MM.1S (cell line): ENCODE data around the gene ZNHIT3.

Source experiments
- DNase-seq: peaks from one replicate; pipeline ENCODE4 v3.0.0-alpha.2; 2015
- H2AFZ ChIP-seq: fragments of 300-600 bp; sonication (generic); 2 replicates; pipeline ENCODE4 v1.6.0; 2016; ENCODE audit warnings: antibody characterized with exemption, low read length
- H3F3A ChIP-seq: fragments of 300-600 bp; sonication (generic); 2 replicates; pipeline ENCODE4 v1.6.1; 2016; ENCODE audit warnings: mild to moderate bottlenecking, antibody characterized with exemption, low read length, moderate library complexity, mixed read lengths; ENCODE audit not compliant: insufficient read depth
- H3K27ac ChIP-seq: fragments of 300-600 bp; sonication (generic); 2 replicates; pipeline ENCODE4 v1.5.1; 2016; ENCODE audit warnings: mild to moderate bottlenecking, low read length
- H3K27me3 ChIP-seq: fragments of 300-600 bp; sonication (generic); replicated peaks from 2 replicates; pipeline ENCODE4 v1.6.0; 2016; ENCODE audit warnings: low read length; ENCODE audit not compliant: insufficient read depth
- H3K36me3 ChIP-seq: fragments of 300-600 bp; sonication (generic); replicated peaks from 2 replicates; pipeline ENCODE4 v1.6.1; 2016; ENCODE audit warnings: mild to moderate bottlenecking, low read length, mixed read lengths; ENCODE audit not compliant: insufficient read depth
- H3K4me1 ChIP-seq: fragments of 300-600 bp; sonication (generic); 2 replicates; pipeline ENCODE4 v1.6.1; 2016; ENCODE audit warnings: low read length, mixed read lengths
- H3K4me2 ChIP-seq: fragments of 300-600 bp; sonication (generic); 2 replicates; pipeline ENCODE4 v1.6.0; 2016; ENCODE audit warnings: low read depth, low read length
- H3K4me3 ChIP-seq: fragments of 300-600 bp; sonication (generic); 2 replicates; pipeline ENCODE4 v1.5.1; 2016; ENCODE audit warnings: low read length, mixed read lengths
- H3K79me2 ChIP-seq: fragments of 300-600 bp; sonication (generic); 2 replicates; pipeline ENCODE4 v1.6.1; 2016; ENCODE audit warnings: mixed run types, low read length, mixed read lengths
- H3K9ac ChIP-seq: fragments of 300-600 bp; sonication (generic); 2 replicates; pipeline ENCODE4 v1.6.1; 2016; ENCODE audit warnings: low read length, mixed read lengths
- H3K9me2 ChIP-seq: fragments of 300-600 bp; sonication (generic); replicated peaks from 2 replicates; pipeline ENCODE4 v1.6.1; 2016; ENCODE audit warnings: mild to moderate bottlenecking, low read length, mixed read lengths; ENCODE audit not compliant: insufficient read depth
- H3K9me3 ChIP-seq: fragments of 300-600 bp; sonication (generic); replicated peaks from 2 replicates; pipeline ENCODE4 v1.6.1; 2016; ENCODE audit warnings: mild to moderate bottlenecking, low read length, mixed read lengths; ENCODE audit not compliant: insufficient read depth
- H4K20me1 ChIP-seq: fragments of 300-600 bp; sonication (generic); 2 replicates; pipeline ENCODE4 v1.6.1; 2016; ENCODE audit warnings: mild to moderate bottlenecking, low read length, moderate library complexity, mixed read lengths; ENCODE audit not compliant: insufficient read depth
- EZH2 ChIP-seq: fragments of 300-600 bp; sonication (generic); optimal IDR thresholded peaks from 2 replicates; pipeline ENCODE3; 2017; ENCODE audit warnings: low read depth, mild to moderate bottlenecking, antibody characterized with exemption, low read length, mixed read lengths
- EZH2phosphoT487 ChIP-seq: fragments of 300-600 bp; sonication (generic); IDR thresholded peaks from 2 replicates; pipeline ENCODE4 v1.6.1; 2018; ENCODE audit warnings: antibody characterized with exemption, low read length
- TF ChIP-seq, protein P1 (sequence below): fragments of 300-600 bp; sonication (generic); IDR thresholded peaks from 2 replicates; pipeline ENCODE4 v1.5.1; 2016; ENCODE audit warnings: antibody characterized with exemption, low read length, mixed read lengths

Gene ZNHIT3

DNA sequence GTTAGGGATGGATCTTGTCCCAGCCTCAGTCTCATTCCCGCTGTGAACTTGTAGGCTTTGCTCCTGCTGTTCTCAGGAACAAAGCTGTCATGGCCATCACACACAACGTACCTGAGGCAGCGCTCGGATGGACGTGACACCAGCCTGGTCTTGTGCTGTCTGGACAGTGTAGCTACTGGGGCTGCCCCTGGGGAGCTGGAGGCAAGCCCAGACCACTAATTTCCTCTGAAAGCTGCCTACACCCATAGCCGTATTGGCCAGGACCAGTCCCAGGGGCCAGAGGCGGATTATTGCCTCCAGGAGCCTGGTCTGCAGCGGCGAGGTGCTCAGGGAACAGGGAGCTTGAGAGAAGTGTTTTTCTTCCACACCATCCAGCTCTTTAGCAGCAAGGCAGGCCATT lies 11.7 kb downstream of the ZNHIT3 start:
- no peaks in the 10 kb centered on the region for H3K9me3 ChIP-seq
- peaks cover 10% of the 10 kb centered on the region; the same call in 1 of the 2 replicates for H3K36me3 ChIP-seq
- peaks cover 4% of the 10 kb centered on the region; the same call in 1 of the 2 replicates for H3K79me2 ChIP-seq
- H3F3A ChIP-seq: no peaks in the 10 kb centered on the region; the same call in 1 of the 2 replicates
- no peaks in the 10 kb centered on the region for H3K9me2 ChIP-seq
- no peaks in the 10 kb centered on the region for H3K27me3 ChIP-seq
- H4K20me1 ChIP-seq: no peaks in the 10 kb centered on the region
- H3K4me1 ChIP-seq: no peaks in the 10 kb centered on the region
- no peak overlapping the region for H3K9ac ChIP-seq
- no peak overlapping the region for H3K27ac ChIP-seq
- no peak overlapping the region for H3K4me2 ChIP-seq
- no peak for DNase-seq
- no peak overlapping the region for H2AFZ ChIP-seq
- TF ChIP-seq EZH2phosphoT487 (no peak), EZH2 (no peak)
- TF ChIP-seq, protein P1, sequence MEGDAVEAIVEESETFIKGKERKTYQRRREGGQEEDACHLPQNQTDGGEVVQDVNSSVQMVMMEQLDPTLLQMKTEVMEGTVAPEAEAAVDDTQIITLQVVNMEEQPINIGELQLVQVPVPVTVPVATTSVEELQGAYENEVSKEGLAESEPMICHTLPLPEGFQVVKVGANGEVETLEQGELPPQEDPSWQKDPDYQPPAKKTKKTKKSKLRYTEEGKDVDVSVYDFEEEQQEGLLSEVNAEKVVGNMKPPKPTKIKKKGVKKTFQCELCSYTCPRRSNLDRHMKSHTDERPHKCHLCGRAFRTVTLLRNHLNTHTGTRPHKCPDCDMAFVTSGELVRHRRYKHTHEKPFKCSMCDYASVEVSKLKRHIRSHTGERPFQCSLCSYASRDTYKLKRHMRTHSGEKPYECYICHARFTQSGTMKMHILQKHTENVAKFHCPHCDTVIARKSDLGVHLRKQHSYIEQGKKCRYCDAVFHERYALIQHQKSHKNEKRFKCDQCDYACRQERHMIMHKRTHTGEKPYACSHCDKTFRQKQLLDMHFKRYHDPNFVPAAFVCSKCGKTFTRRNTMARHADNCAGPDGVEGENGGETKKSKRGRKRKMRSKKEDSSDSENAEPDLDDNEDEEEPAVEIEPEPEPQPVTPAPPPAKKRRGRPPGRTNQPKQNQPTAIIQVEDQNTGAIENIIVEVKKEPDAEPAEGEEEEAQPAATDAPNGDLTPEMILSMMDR: no peak
- no peak overlapping the region for H3K4me3 ChIP-seq

DNA sequence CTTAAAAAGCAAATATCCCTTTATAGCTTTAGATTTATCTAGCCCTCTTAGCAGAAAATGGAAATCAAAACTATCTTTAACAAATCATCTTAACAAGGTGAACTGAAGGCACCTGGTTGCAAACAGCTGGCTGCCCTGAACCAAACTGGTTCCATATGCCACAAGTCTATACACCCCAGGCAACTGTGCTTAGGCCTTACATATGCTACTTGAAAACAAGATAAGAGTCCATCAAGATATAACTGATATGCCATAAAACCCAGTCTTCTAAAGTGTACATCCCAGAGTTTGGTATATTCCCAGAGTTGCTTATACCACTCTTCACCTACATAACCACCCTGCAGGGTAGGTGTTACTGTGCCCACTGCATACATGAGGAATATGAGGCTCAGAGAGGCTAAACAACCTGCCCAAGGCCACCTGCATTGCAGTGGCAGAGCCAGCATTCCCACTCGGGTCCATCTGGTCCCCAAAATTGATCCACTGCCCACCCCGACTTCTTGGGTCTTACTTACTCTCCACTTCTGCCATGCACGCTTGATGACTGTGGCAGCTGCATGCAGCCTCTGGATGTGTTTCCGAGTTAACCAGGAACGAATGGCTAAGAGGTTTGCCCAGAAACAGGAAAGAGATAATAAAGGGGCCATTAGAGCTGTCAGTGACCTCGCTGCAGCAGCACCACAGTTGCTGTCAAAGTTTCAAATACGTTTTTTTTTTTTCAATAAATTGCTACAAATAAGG lies 12.2 kb downstream of the ZNHIT3 start:
- Histone ChIP-seq H3K36me3 (peaks cover 10% of the 10 kb centered on the region; the same call in 1 of the 2 replicates), H3K9me3 (no peaks in the 10 kb centered on the region), H4K20me1 (no peaks in the 10 kb centered on the region), H3K79me2 (peaks cover 4% of the 10 kb centered on the region; the same call in 1 of the 2 replicates), H3K4me3 (no peak overlapping the region), H3K9me2 (no peaks in the 10 kb centered on the region), H3K4me1 (no peaks in the 10 kb centered on the region), H3K4me2 (no peak overlapping the region), H2AFZ (no peak overlapping the region), H3F3A (no peaks in the 10 kb centered on the region; the same call in 1 of the 2 replicates), H3K27ac (no peak overlapping the region), H3K27me3 (no peaks in the 10 kb centered on the region), H3K9ac (no peak overlapping the region)
- no peak for TF ChIP-seq EZH2phosphoT487
- TF ChIP-seq, protein P1: no peak
- TF ChIP-seq EZH2: no peak
- DNase-seq: no peak

DNA sequence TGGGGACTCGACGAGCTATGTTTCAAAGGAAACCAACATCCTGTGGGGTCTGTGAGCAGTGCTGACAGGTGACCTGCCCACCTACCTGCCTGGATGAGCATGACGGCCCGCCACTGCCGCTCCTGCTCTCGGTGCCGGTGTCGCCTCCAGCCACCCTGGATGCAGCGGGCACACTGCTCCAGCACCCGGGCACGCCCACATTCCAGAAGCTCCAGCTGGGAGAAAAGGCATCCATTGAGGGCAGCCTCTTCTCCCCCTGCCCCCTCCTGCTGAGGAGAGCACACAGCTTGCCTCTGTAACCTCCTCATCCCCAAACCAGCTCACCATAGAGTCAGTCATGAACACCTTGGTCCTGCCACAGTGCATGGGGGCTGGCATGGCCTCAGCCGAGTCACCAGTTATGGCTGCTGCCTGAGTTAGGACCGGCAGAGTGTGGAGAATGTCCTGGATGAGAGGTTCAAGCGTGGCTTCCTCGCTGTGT lies 14.3 kb downstream of the ZNHIT3 start:
- TF ChIP-seq EZH2 (no peak), EZH2phosphoT487 (no peak)
- TF ChIP-seq, protein P1: no peak
- Histone ChIP-seq H4K20me1 (no peaks in the 10 kb centered on the region), H3K9me2 (no peaks in the 10 kb centered on the region), H3K9ac (no peak overlapping the region), H3K27me3 (no peaks in the 10 kb centered on the region), H3K4me2 (no peak overlapping the region), H3K4me3 (no peak overlapping the region), H3K27ac (no peak overlapping the region), H3K4me1 (no peaks in the 10 kb centered on the region), H3F3A (no peaks in the 10 kb centered on the region; the same call in 1 of the 2 replicates), H3K79me2 (peaks cover 4% of the 10 kb centered on the region; the same call in 1 of the 2 replicates), H2AFZ (no peak overlapping the region), H3K9me3 (no peaks in the 10 kb centered on the region), H3K36me3 (no peaks in the 10 kb centered on the region)
- no peak for DNase-seq
